ENCODE data around the gene TLNRD1.
A peak's percentile ranks its signal among the peaks of the same experiment; 100 is the strongest.

TLNRD1 gene

DNA sequence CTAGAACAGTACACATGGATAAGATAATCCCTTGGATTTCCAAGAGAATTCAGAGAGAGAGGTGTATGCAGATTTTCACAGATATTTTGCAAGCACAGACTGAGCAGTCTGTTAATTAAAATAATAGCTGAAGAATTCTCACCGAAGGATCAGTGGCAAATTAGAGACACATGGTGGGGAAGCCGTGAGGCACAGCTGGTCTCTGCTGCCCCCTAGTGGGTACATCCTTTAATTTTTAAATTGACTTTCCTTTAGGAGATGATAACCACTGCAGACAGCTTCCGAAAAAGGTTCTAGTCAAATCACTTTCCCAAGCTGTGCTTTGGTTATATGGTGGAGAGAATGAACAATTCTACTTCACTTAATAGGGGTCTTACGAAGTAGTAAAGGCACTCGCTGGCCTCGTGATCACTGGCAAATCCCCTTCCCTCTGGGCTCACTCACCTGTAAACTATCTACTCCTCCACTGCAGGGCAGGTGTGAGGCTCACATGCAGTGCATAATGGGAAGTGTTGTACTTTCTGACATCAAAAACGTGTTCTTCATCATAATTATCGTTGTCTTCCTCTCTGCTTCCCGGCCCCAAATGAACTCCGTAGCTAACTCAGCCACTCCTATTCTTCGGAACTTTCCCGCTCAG lies 30.6 kb upstream of the TLNRD1 start:
- H3K4me3 ChIP-seq (ENCODE audit: low read depth, low read length): no peak overlapping the region
- peak; percentile 74 for DNase-seq (ENCODE audit: low read depth, low spot score)
- in situ Hi-C loops (cut with HindIII; ENCODE audit: low sequenced_read_pairs): no loop called here
- TF ChIP-seq, protein P1, sequence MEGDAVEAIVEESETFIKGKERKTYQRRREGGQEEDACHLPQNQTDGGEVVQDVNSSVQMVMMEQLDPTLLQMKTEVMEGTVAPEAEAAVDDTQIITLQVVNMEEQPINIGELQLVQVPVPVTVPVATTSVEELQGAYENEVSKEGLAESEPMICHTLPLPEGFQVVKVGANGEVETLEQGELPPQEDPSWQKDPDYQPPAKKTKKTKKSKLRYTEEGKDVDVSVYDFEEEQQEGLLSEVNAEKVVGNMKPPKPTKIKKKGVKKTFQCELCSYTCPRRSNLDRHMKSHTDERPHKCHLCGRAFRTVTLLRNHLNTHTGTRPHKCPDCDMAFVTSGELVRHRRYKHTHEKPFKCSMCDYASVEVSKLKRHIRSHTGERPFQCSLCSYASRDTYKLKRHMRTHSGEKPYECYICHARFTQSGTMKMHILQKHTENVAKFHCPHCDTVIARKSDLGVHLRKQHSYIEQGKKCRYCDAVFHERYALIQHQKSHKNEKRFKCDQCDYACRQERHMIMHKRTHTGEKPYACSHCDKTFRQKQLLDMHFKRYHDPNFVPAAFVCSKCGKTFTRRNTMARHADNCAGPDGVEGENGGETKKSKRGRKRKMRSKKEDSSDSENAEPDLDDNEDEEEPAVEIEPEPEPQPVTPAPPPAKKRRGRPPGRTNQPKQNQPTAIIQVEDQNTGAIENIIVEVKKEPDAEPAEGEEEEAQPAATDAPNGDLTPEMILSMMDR (IDR thresholded peaks at IDR 0.05; ENCODE audit: low read depth, low read length): peak; percentile 62

DNA sequence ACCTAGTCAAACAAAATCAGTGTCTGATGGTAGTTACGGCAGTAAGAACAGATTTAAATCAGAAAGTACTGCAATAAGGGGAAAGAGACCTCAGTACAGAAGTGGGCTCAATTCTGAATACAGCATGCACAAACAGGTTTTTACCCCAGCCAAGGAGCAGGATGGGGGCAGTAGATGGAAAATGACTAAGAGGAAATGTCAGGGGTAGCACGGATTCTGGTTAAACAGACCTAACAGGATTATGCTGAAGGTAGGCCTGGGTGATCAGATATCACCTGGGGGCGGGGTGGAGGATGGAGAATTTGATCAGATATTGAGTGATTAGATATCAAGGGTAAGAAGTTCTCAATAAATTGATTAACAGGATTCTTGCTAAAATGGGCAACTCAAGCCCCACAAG lies 30.1 kb upstream of the TLNRD1 start:
- TF ChIP-seq, protein P1 (IDR thresholded peaks at IDR 0.05; ENCODE audit: low read depth, low read length): no peak
- H3K4me3 ChIP-seq (ENCODE audit: low read depth, low read length): no peak overlapping the region
- in situ Hi-C loops (cut with HindIII; ENCODE audit: low sequenced_read_pairs): no loop called here
- no peak for DNase-seq (ENCODE audit: low read depth, low spot score)

DNA sequence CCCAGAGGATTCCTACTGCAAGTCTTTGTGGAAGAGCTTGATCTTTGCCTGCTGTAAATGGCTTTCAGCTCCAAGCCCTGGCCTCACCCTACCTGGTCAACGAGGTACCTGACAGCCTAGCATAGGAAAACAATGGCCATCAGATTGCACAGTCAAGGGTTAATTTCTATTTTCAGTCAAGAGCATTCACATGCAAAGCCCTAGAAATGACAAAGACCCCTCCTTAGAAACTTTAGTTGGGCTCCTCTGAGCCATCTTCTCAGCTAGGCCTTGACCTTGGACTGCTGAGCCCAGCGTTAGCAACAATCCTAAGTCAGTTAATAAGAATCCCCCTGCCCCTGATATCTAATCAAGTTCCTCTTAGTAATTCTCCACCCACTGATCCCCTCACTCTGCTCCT lies 29.6 kb upstream of the TLNRD1 start:
- no peak overlapping the region for H3K4me3 ChIP-seq (ENCODE audit: low read depth, low read length)
- TF ChIP-seq, protein P1 (IDR thresholded peaks at IDR 0.05; ENCODE audit: low read depth, low read length): no peak
- in situ Hi-C loops (cut with HindIII; ENCODE audit: low sequenced_read_pairs): no loop called here
- no peak for DNase-seq (ENCODE audit: low read depth, low spot score)

DNA sequence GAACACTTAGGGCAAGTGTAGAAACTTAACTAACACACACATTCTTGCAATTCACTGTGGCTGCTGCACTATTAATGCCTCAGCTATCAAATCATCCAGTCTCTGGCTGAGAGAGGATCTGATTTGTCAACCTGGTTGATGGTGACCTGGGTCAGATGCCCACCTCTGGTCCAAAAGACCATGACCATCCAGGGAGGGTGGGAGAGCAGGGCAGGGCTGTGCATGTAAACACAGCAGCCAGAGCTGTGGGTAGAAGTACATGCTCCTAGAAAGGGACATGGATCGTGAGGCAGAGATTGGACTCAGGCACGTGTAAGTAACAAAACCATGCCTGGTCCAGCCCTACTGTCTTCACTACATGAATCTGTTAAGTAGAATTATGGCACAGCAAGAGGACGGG lies 28.4 kb upstream of the TLNRD1 start:
- DNase-seq (ENCODE audit: low read depth, low spot score): no peak
- in situ Hi-C loops (cut with HindIII; ENCODE audit: low sequenced_read_pairs): no loop called here
- no peak overlapping the region for H3K4me3 ChIP-seq (ENCODE audit: low read depth, low read length)
- TF ChIP-seq, protein P1 (IDR thresholded peaks at IDR 0.05; ENCODE audit: low read depth, low read length): no peak

DNA sequence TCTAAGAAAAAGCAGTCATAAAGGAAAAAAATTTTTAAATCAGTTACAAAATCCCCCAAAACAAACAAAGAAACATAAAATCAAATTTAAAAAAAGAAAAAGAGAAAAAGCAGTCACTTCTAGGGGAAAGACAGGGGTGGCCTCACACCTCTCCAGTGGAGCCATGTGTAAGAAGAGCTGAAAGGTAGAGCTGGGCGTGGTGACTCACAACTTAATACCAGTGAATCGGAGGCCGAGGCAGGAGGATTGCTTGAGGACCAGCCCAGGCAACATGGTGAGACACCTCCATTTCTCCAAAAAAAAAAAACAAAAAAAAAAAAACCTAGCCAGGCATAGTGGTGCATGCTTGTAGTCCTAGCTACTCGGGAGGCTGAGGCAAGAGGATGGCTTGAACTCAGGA lies 25.8 kb upstream of the TLNRD1 start:
- DNase-seq (ENCODE audit: low read depth, low spot score): no peak
- TF ChIP-seq, protein P1 (IDR thresholded peaks at IDR 0.05; ENCODE audit: low read depth, low read length): no peak
- in situ Hi-C loops (cut with HindIII; ENCODE audit: low sequenced_read_pairs): no loop called here
- no peak overlapping the region for H3K4me3 ChIP-seq (ENCODE audit: low read depth, low read length)

DNA sequence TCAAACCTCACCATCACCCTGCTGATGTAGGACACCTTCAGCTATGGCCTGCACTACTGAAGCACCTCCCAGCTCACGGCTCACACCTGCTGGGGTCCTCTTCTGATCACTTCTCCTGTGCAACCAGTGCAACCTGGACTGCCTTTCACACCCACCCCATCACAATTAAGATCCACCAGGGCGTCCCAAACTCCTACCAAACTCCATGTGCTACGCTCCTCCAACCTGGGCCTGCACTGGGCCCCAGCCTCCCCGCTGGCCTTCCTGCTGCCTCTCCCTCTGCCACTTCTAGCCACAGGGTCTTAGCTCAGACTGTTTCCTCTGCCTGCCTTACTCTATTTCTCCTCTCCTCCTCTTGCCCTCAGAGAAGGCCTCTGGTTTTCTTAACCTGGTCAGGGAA lies 23.9 kb upstream of the TLNRD1 start:
- no peak overlapping the region for H3K4me3 ChIP-seq (ENCODE audit: low read depth, low read length)
- TF ChIP-seq, protein P1 (IDR thresholded peaks at IDR 0.05; ENCODE audit: low read depth, low read length): no peak
- DNase-seq (ENCODE audit: low read depth, low spot score): no peak
- in situ Hi-C loops (cut with HindIII; ENCODE audit: low sequenced_read_pairs): no loop called here
